22Rv1 (cell line): ENCODE data around the gene GRIN2B.

Experiments
- ZFX ChIP-seq: fragments of 450-650 bp; IDR thresholded peaks from 2 replicates; pipeline ENCODE4 v1.6.1; 2017; ENCODE audit warnings: antibody characterized with exemption, borderline replicate concordance
- TF ChIP-seq, protein P1 (sequence below): fragments of 450-650 bp; IDR thresholded peaks from 2 replicates; pipeline ENCODE4 v1.5.1; 2017; ENCODE audit warnings: mild to moderate bottlenecking

DNA sequence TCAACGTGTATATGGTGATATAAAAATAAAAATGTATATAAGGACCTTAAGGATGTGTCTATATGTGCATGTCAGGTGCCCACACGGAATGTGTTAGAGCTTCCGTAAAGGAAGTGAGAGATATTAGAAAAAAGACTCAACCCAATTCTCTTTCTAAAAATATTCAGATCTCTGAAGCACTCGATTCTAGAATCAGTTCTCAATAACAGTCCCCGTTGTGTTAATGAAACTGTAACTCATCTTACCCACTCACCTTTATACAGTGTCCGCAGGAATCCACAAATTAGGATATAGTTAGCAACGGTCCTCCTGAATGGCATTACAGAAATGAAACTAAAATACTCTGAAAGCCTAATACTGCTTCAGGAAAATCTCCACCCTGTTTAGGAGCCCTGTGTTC is 29.3 kb downstream of the GRIN2B start:
- TF ChIP-seq, protein P1, sequence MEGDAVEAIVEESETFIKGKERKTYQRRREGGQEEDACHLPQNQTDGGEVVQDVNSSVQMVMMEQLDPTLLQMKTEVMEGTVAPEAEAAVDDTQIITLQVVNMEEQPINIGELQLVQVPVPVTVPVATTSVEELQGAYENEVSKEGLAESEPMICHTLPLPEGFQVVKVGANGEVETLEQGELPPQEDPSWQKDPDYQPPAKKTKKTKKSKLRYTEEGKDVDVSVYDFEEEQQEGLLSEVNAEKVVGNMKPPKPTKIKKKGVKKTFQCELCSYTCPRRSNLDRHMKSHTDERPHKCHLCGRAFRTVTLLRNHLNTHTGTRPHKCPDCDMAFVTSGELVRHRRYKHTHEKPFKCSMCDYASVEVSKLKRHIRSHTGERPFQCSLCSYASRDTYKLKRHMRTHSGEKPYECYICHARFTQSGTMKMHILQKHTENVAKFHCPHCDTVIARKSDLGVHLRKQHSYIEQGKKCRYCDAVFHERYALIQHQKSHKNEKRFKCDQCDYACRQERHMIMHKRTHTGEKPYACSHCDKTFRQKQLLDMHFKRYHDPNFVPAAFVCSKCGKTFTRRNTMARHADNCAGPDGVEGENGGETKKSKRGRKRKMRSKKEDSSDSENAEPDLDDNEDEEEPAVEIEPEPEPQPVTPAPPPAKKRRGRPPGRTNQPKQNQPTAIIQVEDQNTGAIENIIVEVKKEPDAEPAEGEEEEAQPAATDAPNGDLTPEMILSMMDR, result no peak
- no peak for TF ChIP-seq ZFX
